ENCODE measurements around the gene CGB2. TPM values are rescaled to one million over a fixed set of nuclear protein-coding genes. Genes with fewer than 3 reads are reported as not detected.

CGB2 gene
- total and polyA plus RNA-seq, 2 of the 13 experiments (the other 11 are each of a cell fraction or from before 2014, with no cell fraction given) = not detected

- TF ChIP-seq YY1 (IDR thresholded peaks at IDR 0.05; ENCODE audit: insufficient read depth, insufficient replicate concordance, low read depth, low read length) (no peak), ZNF292 (CRISPR knock-in tag; IDR thresholded peaks at IDR 0.05; ENCODE audit: borderline replicate concordance, low read depth) (no peak), PRPF4 (IDR thresholded peaks at IDR 0.05; ENCODE audit: low read depth, low read length, poor library complexity, severe bottlenecking) (no peak), KDM4B (CRISPR knock-in tag; IDR thresholded peaks at IDR 0.05) (no peak), KDM2A (CRISPR knock-in tag; IDR thresholded peaks at IDR 0.05; ENCODE audit: borderline replicate concordance, low read depth) (no peak), IKZF4 (CRISPR knock-in tag; IDR thresholded peaks at IDR 0.05; ENCODE audit: borderline replicate concordance, low read depth, not compliant biosample characterization) (no peak), HMGA1 (CRISPR knock-in tag; conservative IDR thresholded peaks at IDR 0.05) (no peak), XRCC5 (optimal IDR thresholded peaks at IDR 0.05; ENCODE audit: low read length) (peak; percentile 59), ZBTB3 (CRISPR knock-in tag; IDR thresholded peaks at IDR 0.05; ENCODE audit: borderline replicate concordance, low read depth) (no peak), NBN (conservative IDR thresholded peaks at IDR 0.05) (no peak), ZNF672 (CRISPR knock-in tag; IDR thresholded peaks at IDR 0.05) (no peak), THAP8 (CRISPR knock-in tag; IDR thresholded peaks at IDR 0.05; ENCODE audit: borderline replicate concordance) (no peak), ZNF232 (CRISPR knock-in tag; IDR thresholded peaks at IDR 0.05; ENCODE audit: borderline replicate concordance) (no peak), ZBTB33 (CRISPR knock-in tag; IDR thresholded peaks at IDR 0.05) (peak; percentile 16; the same call in 1 of the 2 replicates), CCDC6 (CRISPR knock-in tag; IDR thresholded peaks at IDR 0.05) (no peak), NR2C2 (CRISPR knock-in tag; IDR thresholded peaks at IDR 0.05; ENCODE audit: borderline replicate concordance) (no peak), MBNL3 (CRISPR knock-in tag; conservative IDR thresholded peaks at IDR 0.05) (no peak), MTF2 (CRISPR knock-in tag; IDR thresholded peaks at IDR 0.05; ENCODE audit: borderline replicate concordance) (no peak), SOX13 (IDR thresholded peaks at IDR 0.05) (no peak), SOX13 (CRISPR knock-in tag; conservative IDR thresholded peaks at IDR 0.05 in 1 of 2, IDR thresholded peaks at IDR 0.05 in 1 of 2) (no peak), GMEB2 (CRISPR knock-in tag; IDR thresholded peaks at IDR 0.05; ENCODE audit: low read depth) (no peak), ARID5B (CRISPR knock-in tag; IDR thresholded peaks at IDR 0.05) (no peak), ZNF296 (CRISPR knock-in tag; conservative IDR thresholded peaks at IDR 0.05) (no peak)
Measured at GRCh38 chr19:48997972-48998371, 33.7 kb upstream of the CGB2 start (continued).
